Activated naive CD4-positive, alpha-beta T cell treated with anti-CD3 and anti-CD28 coated beads for 36 hours (primary cell): ENCODE results near the gene NECAP2. TPM values are rescaled to one million over a fixed set of nuclear protein-coding genes. Genes with fewer than 3 reads are reported as not detected.
"Not testable (repeated sequence)": the region's sequence is repeated elsewhere in the genome, so short reads cannot be mapped to it uniquely, and the experiment has no call there.

Experiments used
- CTCF ChIA-PET: fragments of 350-600 bp; sonication (Branson Sonifier 250); formaldehyde crosslinking; loops from one replicate; lab custom pipeline; 2021; ENCODE audit warnings: antibody characterized with exemption; lab: Charles Lee
- DNase-seq: peaks from one replicate; pipeline ENCODE4 v3.0.0-alpha.2; 2020
- H3K27ac Mint-ChIP-seq: one replicate; pipeline ENCODE4 v1.8.0; 2021; ENCODE audit warnings: mild to moderate bottlenecking, mixed read lengths
- H3K27me3 Mint-ChIP-seq: one replicate; pipeline ENCODE4 v1.8.0; 2021; ENCODE audit warnings: low read depth, mixed read lengths
- H3K36me3 Mint-ChIP-seq: one replicate; pipeline ENCODE4 v1.8.0; 2021; ENCODE audit warnings: low read depth, mixed read lengths
- H3K4me1 Mint-ChIP-seq: one replicate; pipeline ENCODE4 v1.8.0; 2021; ENCODE audit warnings: low read depth, mixed read lengths
- H3K4me3 Mint-ChIP-seq: one replicate; pipeline ENCODE4 v1.8.0; 2021; ENCODE audit warnings: mild to moderate bottlenecking, moderate library complexity, mixed read lengths
- H3K9me3 Mint-ChIP-seq: one replicate; pipeline ENCODE4 v1.8.0; 2021; ENCODE audit warnings: mixed read lengths
- intact Hi-C: fragments of 100-400 bp; cut with micrococcal nuclease; formaldehyde crosslinking; loops from one replicate; pipeline ENCODE4 v1.15.1; 2023
- total RNA-seq, 2 experiments: library from RNA; stranded (reverse); gene quantifications; one replicate each; pipeline ENCODE4 v1.2.3, GENCODE V29; 2021

NECAP2 gene
- total RNA-seq, 2 experiments from 2014 or later, result 53.3 to 53.4 TPM

DNA sequence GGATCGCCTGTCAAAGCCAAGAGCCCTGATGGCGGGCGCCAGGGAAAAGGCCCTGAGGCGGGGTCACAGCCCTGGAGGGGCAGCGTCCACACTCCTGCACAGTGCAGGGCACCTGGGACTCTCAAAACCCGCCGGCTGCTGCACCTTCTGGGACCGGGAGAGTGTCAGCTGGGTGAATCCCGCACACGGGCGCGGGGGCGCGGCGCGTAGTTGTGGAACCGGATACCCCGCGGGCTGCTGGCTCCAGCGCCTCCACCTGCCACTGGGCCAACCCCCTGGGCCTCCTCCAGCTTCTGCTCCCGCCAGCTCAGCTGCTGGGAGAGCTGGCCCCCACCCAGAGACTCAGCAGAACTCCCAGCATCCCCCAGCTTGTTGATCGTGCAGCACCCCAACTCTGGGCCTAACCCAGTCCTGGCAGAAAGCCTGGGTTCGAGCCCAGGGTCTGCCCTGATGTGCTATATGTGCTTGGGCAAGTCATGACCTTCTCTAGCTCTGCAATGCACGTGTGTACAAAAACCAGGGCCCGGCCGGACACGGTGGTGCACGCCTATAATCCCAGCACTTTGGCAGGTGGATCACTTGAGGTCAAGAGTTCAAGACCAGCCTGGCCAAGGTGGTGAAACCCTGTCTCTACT is 33.8 kb downstream of the NECAP2 start:
- CTCF ChIA-PET, result interaction anchor here (0.6 kb wide), 1 partner anchor 482 kb away, joined by 4 read pairs; no protein-coding TSS in a partner anchor
- no peaks in the 10 kb centered on the region for H3K27me3 Mint-ChIP-seq
- H3K9me3 Mint-ChIP-seq, result no peaks in the 10 kb centered on the region
- no peak overlapping the region for H3K27ac Mint-ChIP-seq
- H3K4me1 Mint-ChIP-seq, result peaks cover 6% of the 10 kb centered on the region
- DNase-seq, result no peak
- H3K36me3 Mint-ChIP-seq, result no peaks in the 10 kb centered on the region
- intact Hi-C loops, result no loop called here
- H3K4me3 Mint-ChIP-seq, result no peak overlapping the region

DNA sequence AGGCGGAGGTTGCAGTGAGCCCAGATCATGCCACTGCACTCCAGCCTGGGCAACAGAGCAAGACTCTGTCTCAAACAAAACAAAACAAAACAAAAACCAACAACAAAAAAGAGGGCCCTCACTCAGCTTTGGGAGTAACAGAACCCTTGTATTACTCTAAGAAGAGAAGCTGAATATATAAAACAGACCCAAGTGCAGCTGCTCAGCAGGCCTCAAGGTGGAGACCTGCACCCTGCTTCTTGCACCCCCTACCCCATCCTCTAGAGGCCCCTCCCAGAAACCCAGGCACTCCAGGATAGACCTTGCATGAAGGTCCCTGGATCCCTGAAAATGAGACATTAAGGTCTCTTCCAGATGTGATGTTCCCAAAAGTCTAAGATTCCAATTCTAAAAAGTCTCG is 34.4 kb downstream of the NECAP2 start:
- H3K9me3 Mint-ChIP-seq, H3K4me1 Mint-ChIP-seq, H3K4me3 Mint-ChIP-seq, H3K27ac Mint-ChIP-seq, DNase-seq, intact Hi-C loops, H3K27me3 Mint-ChIP-seq, H3K36me3 Mint-ChIP-seq: not testable (repeated sequence)
- CTCF ChIA-PET, result interaction anchor here (0.6 kb wide), 1 partner anchor 482 kb away, joined by 4 read pairs; no protein-coding TSS in a partner anchor

DNA sequence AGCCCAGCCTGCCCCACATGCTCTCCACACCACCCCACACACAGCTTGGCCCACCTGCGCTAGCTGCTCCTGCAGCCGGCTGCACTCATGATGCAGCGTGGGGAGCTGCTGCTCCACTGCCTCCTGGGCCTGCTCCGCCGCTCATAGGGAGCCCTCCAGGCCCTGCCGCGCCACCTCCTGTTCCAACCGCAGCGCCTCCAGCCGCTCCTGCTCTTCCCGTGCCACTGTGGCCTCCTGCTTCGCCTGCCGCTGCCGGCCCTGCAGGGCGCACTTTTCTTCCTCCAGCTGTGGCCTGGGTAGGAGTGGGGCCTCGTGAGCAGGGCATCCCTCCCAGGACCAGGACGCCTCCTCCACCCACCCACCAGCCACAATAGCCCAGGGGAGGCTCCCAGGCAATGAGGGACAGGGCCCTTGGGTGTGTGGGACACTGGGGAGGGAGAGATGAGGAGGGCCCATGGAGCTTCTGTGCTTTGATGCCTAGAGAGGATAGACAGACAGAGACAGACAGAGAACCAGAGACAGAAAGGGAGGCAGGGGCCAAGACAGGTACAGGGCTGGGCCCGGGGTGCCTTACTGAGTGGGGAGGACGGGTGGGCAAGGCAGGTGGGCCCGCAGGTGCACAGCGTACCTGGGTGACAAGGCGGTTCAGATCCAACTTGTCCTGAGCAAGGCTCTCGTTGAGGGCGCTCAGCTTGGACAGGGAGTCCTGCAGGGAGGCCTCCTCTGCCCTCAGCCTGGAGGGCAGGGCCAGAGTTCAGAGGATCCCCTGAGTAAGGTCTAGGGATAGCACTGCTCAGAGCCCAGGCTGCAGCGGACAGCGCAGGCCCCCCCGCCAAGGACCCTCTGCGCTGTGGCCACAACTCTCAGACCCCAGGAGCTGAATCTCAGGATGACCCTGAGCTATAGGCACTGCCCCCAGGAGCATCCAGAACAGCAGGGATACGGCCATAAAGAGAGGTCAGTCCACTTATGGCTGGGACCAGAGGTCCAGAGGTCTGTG is 35.5 kb downstream of the NECAP2 start:
- H3K4me1 Mint-ChIP-seq, DNase-seq, H3K4me3 Mint-ChIP-seq, intact Hi-C loops, H3K36me3 Mint-ChIP-seq, H3K27me3 Mint-ChIP-seq, CTCF ChIA-PET, H3K9me3 Mint-ChIP-seq, H3K27ac Mint-ChIP-seq: not testable (repeated sequence)

DNA sequence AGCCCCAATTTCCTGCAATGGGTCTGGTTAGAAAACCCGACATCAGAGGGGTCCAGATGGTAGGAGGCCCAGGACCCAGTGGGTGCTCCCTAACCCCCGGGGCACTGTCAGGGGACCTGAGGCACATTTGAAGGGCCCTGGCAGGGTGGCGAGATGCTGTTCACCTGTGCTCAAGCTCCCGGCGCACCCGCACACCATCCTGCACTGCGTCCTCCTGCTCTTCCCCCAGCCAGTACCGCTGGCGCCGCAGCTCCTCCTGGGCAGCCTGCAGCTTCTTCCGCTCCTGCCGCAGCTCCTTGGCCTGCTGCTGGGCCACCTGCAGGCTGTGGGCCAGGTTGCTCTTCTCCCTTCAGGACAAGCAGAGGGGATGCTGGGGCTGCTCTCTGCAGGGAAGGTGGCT is 37.6 kb downstream of the NECAP2 start:
- H3K4me3 Mint-ChIP-seq, result no peak overlapping the region
- CTCF ChIA-PET, result interaction anchor here (0.6 kb wide), 1 partner anchor 38 kb away, joined by 3 read pairs; no protein-coding TSS in a partner anchor
- intact Hi-C loops, result no loop called here
- H3K9me3 Mint-ChIP-seq, result no peaks in the 10 kb centered on the region
- H3K27me3 Mint-ChIP-seq, result no peaks in the 10 kb centered on the region
- no peak for DNase-seq
- peaks cover 3% of the 10 kb centered on the region for H3K36me3 Mint-ChIP-seq
- H3K27ac Mint-ChIP-seq, result no peak overlapping the region
- H3K4me1 Mint-ChIP-seq, result peaks cover 6% of the 10 kb centered on the region

DNA sequence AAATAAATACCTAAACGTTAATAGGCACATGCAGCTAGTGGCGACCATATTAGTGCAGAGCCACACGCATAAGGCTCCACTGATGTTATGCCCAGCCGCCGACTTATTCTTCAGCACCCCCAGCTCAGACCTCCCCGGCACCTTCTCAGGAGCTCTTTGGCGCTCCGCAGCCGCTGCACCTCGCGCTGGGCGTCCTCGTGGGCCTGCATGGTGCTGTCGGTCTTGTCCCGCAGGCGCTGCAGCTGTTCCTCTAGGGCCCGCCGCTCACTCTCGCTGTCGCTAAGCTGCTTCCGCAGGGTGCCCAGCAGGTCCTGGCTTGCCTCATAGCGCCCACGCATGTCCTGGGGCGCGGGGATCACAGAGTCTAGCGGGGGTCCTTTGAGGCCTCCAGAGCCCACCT is 42.6 kb downstream of the NECAP2 start:
- DNase-seq, H3K4me1 Mint-ChIP-seq, H3K4me3 Mint-ChIP-seq, H3K9me3 Mint-ChIP-seq, CTCF ChIA-PET, H3K36me3 Mint-ChIP-seq, H3K27me3 Mint-ChIP-seq, H3K27ac Mint-ChIP-seq, intact Hi-C loops: not testable (repeated sequence)

DNA sequence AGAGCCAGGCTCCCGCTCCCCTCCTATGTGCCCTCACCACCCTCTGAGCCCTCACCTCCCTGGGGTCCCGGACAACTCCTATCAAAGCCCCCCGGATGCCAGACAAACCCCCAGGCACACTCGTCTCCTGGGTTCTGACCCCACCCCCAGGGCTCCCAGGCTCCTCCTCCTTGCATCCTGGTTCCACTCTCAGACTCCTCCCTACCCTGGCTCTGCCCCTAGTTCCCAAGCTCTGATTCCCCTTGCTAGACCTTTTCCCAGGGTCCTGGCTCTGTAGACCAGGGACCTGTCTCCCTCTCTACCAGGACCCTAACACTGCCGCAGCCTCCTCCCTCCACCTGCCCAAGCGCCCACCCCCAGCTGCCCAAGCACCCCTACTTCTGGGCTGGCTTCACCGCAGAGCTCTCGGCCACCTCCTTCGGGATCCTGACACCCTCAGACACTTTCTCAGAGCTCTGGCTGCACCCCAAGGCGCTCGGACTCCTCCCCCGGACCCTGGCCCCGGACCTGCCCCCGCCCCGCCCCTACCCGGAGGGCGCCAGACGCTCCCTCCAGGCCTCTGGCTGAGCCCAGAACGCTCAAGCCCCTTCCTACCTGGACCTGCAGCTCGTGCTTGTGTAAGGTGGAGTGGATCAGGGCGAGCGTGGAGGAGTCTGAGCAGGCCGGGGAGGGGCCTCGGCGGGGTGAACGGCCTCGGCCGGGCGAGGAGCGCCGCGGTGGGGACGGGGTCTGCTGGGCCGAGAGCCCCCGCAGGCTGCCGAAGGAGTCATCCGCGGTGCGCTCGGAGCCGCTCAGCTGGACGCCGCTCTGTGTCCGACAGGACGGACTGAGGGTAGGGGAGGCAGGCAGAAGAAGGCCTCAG is 43.3 kb downstream of the NECAP2 start:
- H3K36me3 Mint-ChIP-seq, H3K27ac Mint-ChIP-seq, H3K4me1 Mint-ChIP-seq, intact Hi-C loops, H3K9me3 Mint-ChIP-seq, H3K4me3 Mint-ChIP-seq, H3K27me3 Mint-ChIP-seq, DNase-seq, CTCF ChIA-PET: not testable (repeated sequence)

DNA sequence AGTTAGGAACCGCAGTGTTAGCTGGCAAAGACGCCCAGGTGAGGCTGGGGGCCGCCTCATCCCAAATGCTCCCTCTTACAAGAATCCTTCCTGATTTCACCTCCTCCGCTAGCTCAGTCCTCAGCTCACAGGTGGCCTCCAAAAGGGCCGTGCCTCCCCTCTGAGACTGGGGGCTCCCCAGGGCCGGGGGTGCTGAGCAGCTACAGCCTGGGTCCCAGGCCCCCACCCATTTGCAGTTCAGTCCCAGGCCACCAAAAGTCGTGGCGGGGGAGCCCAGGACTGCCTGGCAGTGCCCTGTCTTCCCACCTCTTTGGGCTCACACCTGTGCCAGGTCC is 43.9 kb downstream of the NECAP2 start:
- H3K4me3 Mint-ChIP-seq, result no peak overlapping the region
- peaks cover 3% of the 10 kb centered on the region for H3K36me3 Mint-ChIP-seq
- no peaks in the 10 kb centered on the region for H3K27me3 Mint-ChIP-seq
- DNase-seq, result no peak
- H3K27ac Mint-ChIP-seq, result no peak overlapping the region
- no peaks in the 10 kb centered on the region for H3K4me1 Mint-ChIP-seq
- CTCF ChIA-PET, result no interaction called here
- intact Hi-C loops, result no loop called here
- no peaks in the 10 kb centered on the region for H3K9me3 Mint-ChIP-seq

DNA sequence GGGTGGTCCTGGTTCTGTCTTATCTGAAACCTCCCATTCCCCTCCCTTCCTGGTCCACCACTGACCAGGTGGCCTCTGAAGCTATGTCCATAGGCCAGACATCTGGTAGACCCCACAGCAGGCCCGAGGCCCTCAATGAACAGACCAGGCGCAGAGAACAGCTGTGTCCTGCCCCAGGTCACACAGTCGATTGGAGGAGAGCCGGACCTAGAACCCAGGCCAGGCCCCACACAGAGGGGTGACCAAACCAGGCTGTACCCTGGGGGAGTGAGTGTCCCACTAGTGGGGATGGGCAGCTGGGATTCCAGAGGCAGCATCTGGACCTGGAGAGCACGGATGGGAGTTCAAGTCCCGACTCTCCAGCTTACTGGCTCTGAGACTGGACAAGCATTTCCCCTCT is 44.4 kb downstream of the NECAP2 start:
- Mint-ChIP-seq H3K27ac (no peak overlapping the region), H3K4me1 (no peaks in the 10 kb centered on the region), H3K4me3 (no peak overlapping the region), H3K27me3 (no peaks in the 10 kb centered on the region), H3K9me3 (no peaks in the 10 kb centered on the region), H3K36me3 (peaks cover 3% of the 10 kb centered on the region)
- intact Hi-C loops, result no loop called here
- no peak for DNase-seq
- CTCF ChIA-PET, result no interaction called here

DNA sequence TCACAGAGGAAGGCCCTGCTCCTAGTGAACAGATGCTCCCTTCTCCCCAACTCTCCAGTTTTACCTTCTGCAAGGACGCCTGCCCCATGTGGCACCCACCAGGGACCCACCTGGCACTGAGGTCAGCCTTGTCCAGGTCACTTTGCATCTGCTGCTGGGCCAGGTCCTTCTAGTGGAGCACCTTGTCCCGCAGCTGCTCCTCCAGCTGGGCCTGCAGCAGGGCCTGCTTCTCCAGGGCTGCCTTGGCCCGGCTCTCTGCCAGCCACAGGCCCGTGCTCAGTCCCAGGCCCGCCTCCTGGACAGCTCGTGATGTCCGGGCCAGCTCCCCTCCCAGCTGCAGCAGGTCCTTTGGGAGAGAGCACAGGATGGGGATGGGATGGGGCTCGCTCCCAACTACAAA is 45.8 kb downstream of the NECAP2 start:
- CTCF ChIA-PET, H3K4me1 Mint-ChIP-seq, H3K27ac Mint-ChIP-seq, H3K9me3 Mint-ChIP-seq, H3K4me3 Mint-ChIP-seq, DNase-seq, intact Hi-C loops, H3K36me3 Mint-ChIP-seq, H3K27me3 Mint-ChIP-seq: not testable (repeated sequence)

DNA sequence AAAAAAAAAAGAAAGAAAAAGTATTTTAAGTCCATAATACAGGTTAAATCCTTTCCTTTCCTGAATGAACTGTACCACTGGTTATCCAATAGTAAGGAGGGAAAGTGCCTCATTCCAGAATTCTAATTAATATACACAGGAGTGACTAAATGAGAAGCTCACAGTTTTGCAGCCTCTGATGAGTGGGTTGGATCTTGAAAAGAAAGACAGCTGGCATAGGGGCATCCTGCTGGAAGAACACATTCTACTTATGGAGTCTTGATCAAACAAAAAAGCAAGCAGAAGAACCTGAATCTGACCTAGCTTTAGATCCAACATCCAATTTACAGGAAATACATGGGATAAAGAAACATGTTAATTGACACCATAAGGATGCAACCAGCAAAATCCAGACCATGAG is 46.5 kb downstream of the NECAP2 start:
- H3K9me3 Mint-ChIP-seq, DNase-seq, H3K36me3 Mint-ChIP-seq, intact Hi-C loops, H3K27ac Mint-ChIP-seq, H3K4me3 Mint-ChIP-seq, CTCF ChIA-PET, H3K4me1 Mint-ChIP-seq, H3K27me3 Mint-ChIP-seq: not testable (repeated sequence)

DNA sequence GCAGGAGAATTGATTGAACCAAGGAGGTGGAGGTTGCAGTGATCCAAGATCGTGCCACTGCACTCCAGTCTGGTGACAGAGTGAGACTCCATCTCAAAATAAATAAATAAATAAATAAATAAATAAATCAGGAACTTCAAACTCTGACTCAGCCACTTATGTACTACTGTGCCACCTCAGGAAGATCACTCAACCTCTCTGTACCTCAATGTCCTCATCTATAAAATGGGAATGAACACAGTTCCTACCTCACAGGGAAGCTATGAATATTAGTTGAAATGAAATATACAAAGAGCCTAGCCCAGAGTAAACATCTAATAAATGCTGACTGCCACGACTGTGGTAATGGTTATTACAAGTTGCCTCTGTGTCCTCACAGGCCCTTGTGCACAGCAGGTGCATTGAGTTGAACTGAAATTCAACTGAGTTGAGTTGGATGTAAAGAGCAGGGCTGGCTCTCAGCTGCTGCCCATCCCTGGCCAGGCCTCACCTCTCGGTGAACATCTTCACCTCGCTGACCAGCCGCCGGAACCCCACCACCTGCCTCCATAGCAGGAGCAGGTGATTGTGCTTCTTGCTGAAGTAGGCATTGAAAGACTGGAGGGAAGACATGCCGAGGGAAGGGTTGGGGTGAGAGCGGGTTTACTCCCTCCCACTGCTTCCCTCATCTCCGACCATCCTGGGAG is 48.8 kb downstream of the NECAP2 start:
- H3K4me1 Mint-ChIP-seq, H3K27ac Mint-ChIP-seq, H3K4me3 Mint-ChIP-seq, CTCF ChIA-PET, DNase-seq, H3K27me3 Mint-ChIP-seq, H3K9me3 Mint-ChIP-seq, intact Hi-C loops, H3K36me3 Mint-ChIP-seq: not testable (repeated sequence)
